ENCODE measurements around the gene FHIP1B.

The FHIP1B gene

GRCh38 chr11:6245536-6245935 is 11.1 kb upstream of the FHIP1B start:
- Histone ChIP-seq H3K9me2 (replicated peaks; ENCODE audit: control insufficient read depth, low read length) (no peaks in the 10 kb centered on the region), H3F3A (ENCODE audit: control insufficient read depth, insufficient read depth) (no peaks in the 10 kb centered on the region), H3K27ac (ENCODE audit: low read depth, low read length) (no peak overlapping the region), H3K9me3 (ENCODE audit: control insufficient read depth, insufficient read depth, low read length) (no peaks in the 10 kb centered on the region), H3K79me2 (ENCODE audit: control insufficient read depth, low read length) (no peaks in the 10 kb centered on the region), H3K4me1 (ENCODE audit: control insufficient read depth, low read length) (no peaks in the 10 kb centered on the region), H4K20me1 (ENCODE audit: control insufficient read depth, insufficient read depth, low read depth, low read length) (no peaks in the 10 kb centered on the region), H3K4me3 (ENCODE audit: low read length) (no peak overlapping the region), H3K4me2 (ENCODE audit: low read length) (no peak overlapping the region), H3K27me3 (ENCODE audit: control insufficient read depth, low read length) (peaks cover 3% of the 10 kb centered on the region; the same call in 1 of the 2 replicates), H3K36me3 (ENCODE audit: control insufficient read depth, low read length) (no peaks in the 10 kb centered on the region)
- no peak for TF ChIP-seq EZH2phosphoT487 (IDR thresholded peaks at IDR 0.05; ENCODE audit: borderline replicate concordance, low read length)
- TF ChIP-seq CTCF (IDR thresholded peaks at IDR 0.05; ENCODE audit: low read depth, low read length, poor library complexity, severe bottlenecking), result no peak

- no peaks in the 10 kb centered on the region for H3F3A ChIP-seq (ENCODE audit: control insufficient read depth, insufficient read depth)
Observed at GRCh38 chr11:6241316-6241715, 6.9 kb upstream of the FHIP1B start.

GRCh38 chr11:6240781-6241180 is 6.3 kb upstream of the FHIP1B start:
- Histone ChIP-seq H3K27me3 (ENCODE audit: control insufficient read depth, low read length) (no peaks in the 10 kb centered on the region), H3K4me3 (ENCODE audit: low read length) (no peak overlapping the region), H3K4me2 (ENCODE audit: low read length) (no peak overlapping the region), H4K20me1 (ENCODE audit: control insufficient read depth, insufficient read depth, low read depth, low read length) (no peaks in the 10 kb centered on the region), H3K36me3 (ENCODE audit: control insufficient read depth, low read length) (no peaks in the 10 kb centered on the region), H3K9me2 (replicated peaks; ENCODE audit: control insufficient read depth, low read length) (no peaks in the 10 kb centered on the region), H3K79me2 (ENCODE audit: control insufficient read depth, low read length) (no peaks in the 10 kb centered on the region), H3F3A (ENCODE audit: control insufficient read depth, insufficient read depth) (no peaks in the 10 kb centered on the region), H3K4me1 (ENCODE audit: control insufficient read depth, low read length) (peaks cover 9% of the 10 kb centered on the region), H3K27ac (ENCODE audit: low read depth, low read length) (no peak overlapping the region), H3K9me3 (ENCODE audit: control insufficient read depth, insufficient read depth, low read length) (no peaks in the 10 kb centered on the region)
- TF ChIP-seq EZH2phosphoT487 (IDR thresholded peaks at IDR 0.05; ENCODE audit: borderline replicate concordance, low read length), result no peak
- TF ChIP-seq CTCF (IDR thresholded peaks at IDR 0.05; ENCODE audit: low read depth, low read length, poor library complexity, severe bottlenecking), result no peak

More at GRCh38 chr11:6241316-6241715, 6.9 kb upstream of the FHIP1B start:
- Histone ChIP-seq H3K79me2 (ENCODE audit: control insufficient read depth, low read length) (no peaks in the 10 kb centered on the region), H3K36me3 (ENCODE audit: control insufficient read depth, low read length) (no peaks in the 10 kb centered on the region), H3K9me3 (ENCODE audit: control insufficient read depth, insufficient read depth, low read length) (no peaks in the 10 kb centered on the region), H3K4me1 (ENCODE audit: control insufficient read depth, low read length) (peaks cover 9% of the 10 kb centered on the region), H4K20me1 (ENCODE audit: control insufficient read depth, insufficient read depth, low read depth, low read length) (no peaks in the 10 kb centered on the region), H3K4me2 (ENCODE audit: low read length) (no peak overlapping the region), H3K4me3 (ENCODE audit: low read length) (no peak overlapping the region), H3K27me3 (ENCODE audit: control insufficient read depth, low read length) (no peaks in the 10 kb centered on the region), H3K9me2 (replicated peaks; ENCODE audit: control insufficient read depth, low read length) (no peaks in the 10 kb centered on the region), H3K27ac (ENCODE audit: low read depth, low read length) (no peak overlapping the region)
- no peak for TF ChIP-seq CTCF (IDR thresholded peaks at IDR 0.05; ENCODE audit: low read depth, low read length, poor library complexity, severe bottlenecking)
- TF ChIP-seq EZH2phosphoT487 (IDR thresholded peaks at IDR 0.05; ENCODE audit: borderline replicate concordance, low read length), result no peak
